Measurements from ENCODE around the gene CHPT1.

The CHPT1 gene

DNA sequence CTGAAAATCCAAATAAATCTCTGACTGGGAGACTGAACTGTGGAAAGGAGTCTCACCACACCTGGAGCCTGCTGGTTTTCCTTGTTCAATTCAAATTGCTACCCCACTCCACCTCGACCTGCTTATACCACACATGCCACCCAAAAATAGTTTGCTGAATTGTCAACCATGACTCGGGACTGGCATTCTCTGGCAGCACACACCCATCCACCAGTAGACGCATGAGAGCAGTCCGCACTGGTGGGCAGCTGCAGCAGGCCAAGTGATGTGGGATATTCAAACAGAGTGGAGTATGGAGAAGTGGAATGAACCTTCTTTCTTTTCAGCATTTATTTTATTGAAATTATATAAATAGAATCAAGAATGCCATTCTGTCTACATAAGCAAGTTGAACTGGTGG lies 80.5 kb downstream of the CHPT1 start:
- no peak for DNase-seq (ENCODE audit: low read depth)
- TF ChIP-seq, protein P1, sequence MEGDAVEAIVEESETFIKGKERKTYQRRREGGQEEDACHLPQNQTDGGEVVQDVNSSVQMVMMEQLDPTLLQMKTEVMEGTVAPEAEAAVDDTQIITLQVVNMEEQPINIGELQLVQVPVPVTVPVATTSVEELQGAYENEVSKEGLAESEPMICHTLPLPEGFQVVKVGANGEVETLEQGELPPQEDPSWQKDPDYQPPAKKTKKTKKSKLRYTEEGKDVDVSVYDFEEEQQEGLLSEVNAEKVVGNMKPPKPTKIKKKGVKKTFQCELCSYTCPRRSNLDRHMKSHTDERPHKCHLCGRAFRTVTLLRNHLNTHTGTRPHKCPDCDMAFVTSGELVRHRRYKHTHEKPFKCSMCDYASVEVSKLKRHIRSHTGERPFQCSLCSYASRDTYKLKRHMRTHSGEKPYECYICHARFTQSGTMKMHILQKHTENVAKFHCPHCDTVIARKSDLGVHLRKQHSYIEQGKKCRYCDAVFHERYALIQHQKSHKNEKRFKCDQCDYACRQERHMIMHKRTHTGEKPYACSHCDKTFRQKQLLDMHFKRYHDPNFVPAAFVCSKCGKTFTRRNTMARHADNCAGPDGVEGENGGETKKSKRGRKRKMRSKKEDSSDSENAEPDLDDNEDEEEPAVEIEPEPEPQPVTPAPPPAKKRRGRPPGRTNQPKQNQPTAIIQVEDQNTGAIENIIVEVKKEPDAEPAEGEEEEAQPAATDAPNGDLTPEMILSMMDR (conservative IDR thresholded peaks at IDR 0.05; ENCODE audit: low read depth, low read length) = no peak
- no peak overlapping the region for H3K4me3 ChIP-seq (ENCODE audit: low read depth, low read length)
